HEK293 (cell line): Measurements from ENCODE around the gene ELN.
A peak's percentile ranks its signal among the peaks of the same experiment; 100 is the strongest.

Source experiments
- CTCF ChIA-PET: fragments of 350-600 bp; formaldehyde crosslinking; extraction: SDS; loops from one replicate; lab custom pipeline; 2021; ENCODE audit warnings: antibody characterized with exemption; lab: Yijun Ruan, JAX
- POLR2A ChIA-PET: fragments of 300-600 bp; formaldehyde crosslinking; extraction: SDS; loops from one replicate; lab custom pipeline; 2020; ENCODE audit warnings: antibody characterized with exemption, inconsistent platforms; lab: Yijun Ruan, JAX
- H3K27ac ChIP-seq: fragments of 200-500 bp; sonication (Bioruptor generic); 2 replicates; pipeline ENCODE4 v1.5.1; 2014; ENCODE audit warnings: low read depth, low read length, control low read depth, inconsistent platforms; ENCODE audit errors: extremely low read depth
- H3K36me3 ChIP-seq, 2 experiments: fragments of 200-500 bp in 1 of 2; sonication (Bioruptor generic) in 1 of 2; 1 replicate in 1 of 2; 2 replicates in 1 of 2; pipeline ENCODE4 v1.5.1; 2014 to 2017; ENCODE audit warnings: inconsistent platforms in 2 of 2, low read length in 2 of 2; ENCODE audit not compliant: control insufficient read depth in 2 of 2, insufficient read depth in 1 of 2
- H3K4me1 ChIP-seq: fragments of 200-500 bp; sonication (Bioruptor generic); 2 replicates; pipeline ENCODE4 v1.5.1; 2014; ENCODE audit warnings: mild to moderate bottlenecking, low read length, inconsistent platforms; ENCODE audit not compliant: control insufficient read depth, insufficient read depth
- H3K4me3 ChIP-seq: 2 replicates; pipeline ENCODE4 v1.5.1; 2011; ENCODE audit warnings: low read depth, mild to moderate bottlenecking, control low read depth, low read length, moderate library complexity
- H3K9me3 ChIP-seq: fragments of 200-500 bp; sonication (Bioruptor generic); 2 replicates; pipeline ENCODE4 v1.5.1; 2014; ENCODE audit warnings: low read depth, low read length, inconsistent platforms; ENCODE audit not compliant: control insufficient read depth, insufficient read depth
- BCL11B ChIP-seq: fragments of 450-650 bp; formaldehyde crosslinking; IDR thresholded peaks from 2 replicates; pipeline ENCODE4 v1.5.1; 2016; ENCODE audit warnings: low read depth, missing biosample characterization, missing genetic modification characterization
- KLF7 ChIP-seq: fragments of 450-650 bp; formaldehyde crosslinking; IDR thresholded peaks from 2 replicates; pipeline ENCODE4 v1.5.1; 2016; ENCODE audit warnings: missing biosample characterization, missing genetic modification characterization, borderline replicate concordance
- PATZ1 ChIP-seq: fragments of 450-650 bp; formaldehyde crosslinking; IDR thresholded peaks from 2 replicates; pipeline ENCODE4 v1.5.1; 2016; ENCODE audit warnings: missing biosample characterization, missing genetic modification characterization
- ZEB2 ChIP-seq: fragments of 450-650 bp; formaldehyde crosslinking; IDR thresholded peaks from 2 replicates; pipeline ENCODE4 v1.5.1; 2016; ENCODE audit warnings: missing biosample characterization, missing genetic modification characterization
- ZFP37 ChIP-seq: fragments of 450-650 bp; formaldehyde crosslinking; IDR thresholded peaks from 2 replicates; pipeline ENCODE4 v1.5.1; 2016; ENCODE audit warnings: missing biosample characterization, missing genetic modification characterization
- ZFP41 ChIP-seq: fragments of 450-650 bp; formaldehyde crosslinking; IDR thresholded peaks from 2 replicates; pipeline ENCODE4 v1.5.1; 2016; ENCODE audit warnings: missing biosample characterization, missing genetic modification characterization, borderline replicate concordance
- ZFP69B ChIP-seq: fragments of 450-650 bp; formaldehyde crosslinking; IDR thresholded peaks from 2 replicates; pipeline ENCODE4 v1.5.1; 2016; ENCODE audit warnings: missing biosample characterization, missing genetic modification characterization
- ZIC2 ChIP-seq: fragments of 450-650 bp; formaldehyde crosslinking; IDR thresholded peaks from 2 replicates; pipeline ENCODE4 v1.5.1; 2016; ENCODE audit warnings: missing biosample characterization, missing genetic modification characterization
- ZNF121 ChIP-seq: fragments of 450-650 bp; formaldehyde crosslinking; IDR thresholded peaks from 2 replicates; pipeline ENCODE4 v1.5.1; 2016; ENCODE audit warnings: missing biosample characterization, missing genetic modification characterization
- ZNF138 ChIP-seq: fragments of 450-650 bp; formaldehyde crosslinking; IDR thresholded peaks from 2 replicates; pipeline ENCODE4 v1.5.1; 2016; ENCODE audit warnings: missing biosample characterization, missing genetic modification characterization, borderline replicate concordance
- ZNF140 ChIP-seq: fragments of 450-650 bp; formaldehyde crosslinking; IDR thresholded peaks from 2 replicates; pipeline ENCODE4 v1.5.1; 2016; ENCODE audit warnings: missing biosample characterization, missing genetic modification characterization
- ZNF19 ChIP-seq: fragments of 450-650 bp; formaldehyde crosslinking; IDR thresholded peaks from 2 replicates; pipeline ENCODE4; 2016; ENCODE audit warnings: missing biosample characterization, missing genetic modification characterization, low read depth
- ZNF274 ChIP-seq, 2 experiments: fragments of 200-500 bp in 1 of 2; fragments of 450-650 bp in 1 of 2; sonication (Bioruptor generic) in 1 of 2; formaldehyde crosslinking in 1 of 2; IDR thresholded peaks; 2 replicates each; pipeline versions ENCODE4 v1.5.1 to v1.6.1; 2014 to 2016; ENCODE audit warnings: borderline replicate concordance in 1 of 2, inconsistent platforms in 1 of 2, low read length in 1 of 2, missing biosample characterization in 1 of 2, missing genetic modification characterization in 1 of 2
- ZNF521 ChIP-seq: fragments of 450-650 bp; formaldehyde crosslinking; IDR thresholded peaks from 2 replicates; pipeline ENCODE4 v1.5.1; 2017; ENCODE audit warnings: missing biosample characterization, mild to moderate bottlenecking, missing genetic modification characterization
- ZNF555 ChIP-seq: fragments of 450-650 bp; formaldehyde crosslinking; conservative IDR thresholded peaks from 2 replicates; pipeline ENCODE4 v1.5.1; 2017; ENCODE audit warnings: missing biosample characterization, mild to moderate bottlenecking, missing genetic modification characterization, inconsistent platforms
- ZNF776 ChIP-seq: fragments of 450-650 bp; formaldehyde crosslinking; IDR thresholded peaks from 2 replicates; pipeline ENCODE4 v1.5.0; 2017; ENCODE audit warnings: missing biosample characterization, missing genetic modification characterization, borderline replicate concordance
- ZNF792 ChIP-seq: fragments of 450-650 bp; formaldehyde crosslinking; IDR thresholded peaks from 2 replicates; pipeline ENCODE4 v1.5.1; 2016; ENCODE audit warnings: missing biosample characterization, missing genetic modification characterization
- ZSCAN16 ChIP-seq: fragments of 450-650 bp; formaldehyde crosslinking; IDR thresholded peaks from 2 replicates; pipeline ENCODE4 v1.5.1; 2016; ENCODE audit warnings: missing biosample characterization, missing genetic modification characterization
- TF ChIP-seq, protein P1 (sequence below): fragments of 450-650 bp; formaldehyde crosslinking; IDR thresholded peaks from 2 replicates; pipeline ENCODE4 v1.5.1; 2016; ENCODE audit warnings: missing biosample characterization, missing genetic modification characterization
- TF ChIP-seq, protein P2 (sequence below): fragments of 450-650 bp; IDR thresholded peaks from 2 replicates; pipeline ENCODE4 v1.5.1; 2018; ENCODE audit warnings: missing biosample characterization, missing genetic modification characterization

The ELN gene

DNA sequence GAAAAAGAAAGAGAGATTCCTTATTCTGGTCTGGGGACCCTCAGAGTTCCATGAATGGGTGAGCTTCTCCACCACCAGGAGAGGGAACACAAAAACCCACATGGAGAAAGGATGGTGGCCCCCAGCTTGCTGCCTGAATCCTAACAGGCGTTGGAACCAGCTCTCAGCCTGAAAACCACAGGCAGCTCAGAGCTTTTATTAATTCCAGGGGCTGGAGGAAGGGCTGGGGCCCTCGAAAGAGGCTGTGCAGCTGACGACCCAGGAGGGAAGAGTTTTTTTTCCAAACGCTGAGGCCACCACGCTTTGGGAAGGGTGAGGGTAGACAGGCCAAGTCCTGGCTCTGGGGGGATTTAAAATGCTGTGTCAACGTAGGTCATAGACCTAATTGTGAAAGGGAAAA lies 10.8 kb upstream of the ELN start:
- CTCF ChIA-PET, result interaction anchor here (0.6 to 2.2 kb wide), 2 partner anchors 9 to 620 kb away, joined by 3 to 13 read pairs; no protein-coding TSS in a partner anchor
- H3K36me3 ChIP-seq, result no peaks in the 10 kb centered on the region

GRCh38 chr7:74018246-74018895 lies 9.6 kb upstream of the ELN start:
- peak; percentile 27; the same call in 1 of the 2 replicates for TF ChIP-seq ZIC2 (tag by site-specific recombination)
- TF ChIP-seq ZNF138 (tag by site-specific recombination), result no peak
- POLR2A ChIA-PET, result interaction anchor here (0.6 kb wide), 1 partner anchor 49 kb away, joined by 6 read pairs; no protein-coding TSS in a partner anchor
- no peaks in the 10 kb centered on the region for H3K9me3 ChIP-seq
- H3K4me1 ChIP-seq, result no peaks in the 10 kb centered on the region
- H3K36me3 ChIP-seq, result no peaks in the 10 kb centered on the region
- no peak overlapping the region for H3K4me3 ChIP-seq
- H3K27ac ChIP-seq, result no peak overlapping the region
- CTCF ChIA-PET, result interaction anchor here (0.6 to 2.2 kb wide), 2 partner anchors 8 to 64 kb away, joined by 4 to 13 read pairs; no protein-coding TSS in a partner anchor

More for the DNA sequence above, 10.8 kb upstream of the ELN start:
- POLR2A ChIA-PET, result no interaction called here
- no peak for TF ChIP-seq ZNF776 (tag by site-specific recombination)
- no peak for TF ChIP-seq ZFP41 (tag by site-specific recombination)
- no peak for TF ChIP-seq ZNF792 (tag by site-specific recombination)
- TF ChIP-seq ZNF19 (tag by site-specific recombination), result no peak
- no peak for TF ChIP-seq ZNF274 (IDR thresholded peaks at IDR 0.05; ENCODE audit: low read length)
- TF ChIP-seq ZNF274 (tag by site-specific recombination; IDR thresholded peaks at IDR 0.05; ENCODE audit: borderline replicate concordance), result no peak
- no peak for TF ChIP-seq KLF7 (tag by site-specific recombination)
- no peak for TF ChIP-seq ZEB2 (tag by site-specific recombination)
- no peak for TF ChIP-seq ZFP69B
- TF ChIP-seq ZNF140, result no peak
- no peak for TF ChIP-seq ZSCAN16 (tag by site-specific recombination)
- TF ChIP-seq, protein P1, sequence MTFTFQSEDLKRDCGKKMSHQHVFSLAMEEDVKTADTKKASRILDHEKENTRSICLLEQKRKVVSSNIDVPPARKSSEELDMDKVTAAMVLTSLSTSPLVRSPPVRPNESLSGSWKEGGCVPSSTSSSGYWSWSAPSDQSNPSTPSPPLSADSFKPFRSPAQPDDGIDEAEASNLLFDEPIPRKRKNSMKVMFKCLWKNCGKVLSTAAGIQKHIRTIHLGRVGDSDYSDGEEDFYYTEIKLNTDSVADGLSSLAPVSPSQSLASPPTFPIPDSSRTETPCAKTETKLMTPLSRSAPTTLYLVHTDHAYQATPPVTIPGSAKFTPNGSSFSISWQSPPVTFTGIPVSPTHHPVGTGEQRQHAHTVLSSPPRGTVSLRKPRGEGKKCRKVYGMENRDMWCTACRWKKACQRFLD (tag by site-specific recombination), result no peak
- no peak overlapping the region for H3K4me3 ChIP-seq
- no peak overlapping the region for H3K27ac ChIP-seq
- H3K9me3 ChIP-seq, result no peaks in the 10 kb centered on the region
- no peaks in the 10 kb centered on the region for H3K4me1 ChIP-seq

- Histone ChIP-seq H3K36me3 (no peaks in the 10 kb centered on the region), H3K9me3 (no peaks in the 10 kb centered on the region), H3K4me1 (no peaks in the 10 kb centered on the region), H3K4me3 (no peak overlapping the region), H3K27ac (no peak overlapping the region)
- POLR2A ChIA-PET, result interaction anchor here (0.7 kb wide), 1 partner anchor 125 kb away, joined by 4 read pairs; no protein-coding TSS in a partner anchor
- CTCF ChIA-PET, result interaction anchor here (0.6 to 0.7 kb wide), 3 partner anchors 8 to 204 kb away, joined by 3 to 4 read pairs (median 4); no protein-coding TSS in a partner anchor
- TF ChIP-seq ZNF555 (tag by site-specific recombination) (no peak), ZFP37 (tag by site-specific recombination) (no peak), ZNF121 (tag by site-specific recombination) (no peak), PATZ1 (no peak), BCL11B (tag by site-specific recombination) (no peak), ZNF521 (tag by site-specific recombination) (no peak), ZNF19 (tag by site-specific recombination) (no peak)
- TF ChIP-seq, protein P2, sequence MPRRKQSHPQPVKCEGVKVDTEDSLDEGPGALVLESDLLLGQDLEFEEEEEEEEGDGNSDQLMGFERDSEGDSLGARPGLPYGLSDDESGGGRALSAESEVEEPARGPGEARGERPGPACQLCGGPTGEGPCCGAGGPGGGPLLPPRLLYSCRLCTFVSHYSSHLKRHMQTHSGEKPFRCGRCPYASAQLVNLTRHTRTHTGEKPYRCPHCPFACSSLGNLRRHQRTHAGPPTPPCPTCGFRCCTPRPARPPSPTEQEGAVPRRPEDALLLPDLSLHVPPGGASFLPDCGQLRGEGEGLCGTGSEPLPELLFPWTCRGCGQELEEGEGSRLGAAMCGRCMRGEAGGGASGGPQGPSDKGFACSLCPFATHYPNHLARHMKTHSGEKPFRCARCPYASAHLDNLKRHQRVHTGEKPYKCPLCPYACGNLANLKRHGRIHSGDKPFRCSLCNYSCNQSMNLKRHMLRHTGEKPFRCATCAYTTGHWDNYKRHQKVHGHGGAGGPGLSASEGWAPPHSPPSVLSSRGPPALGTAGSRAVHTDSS, result no peak
Observed at GRCh38 chr7:74019149-74019548, 8.8 kb upstream of the ELN start.
